ENCODE measurements around the gene SS18L1. TPM values are rescaled to one million over a fixed set of nuclear protein-coding genes. Genes with fewer than 3 reads are reported as not detected.
"Not testable (repeated sequence)": the region's sequence is repeated elsewhere in the genome, so short reads cannot be mapped to it uniquely, and the experiment has no call there.

Gene SS18L1
- total RNA-seq, 1 donor from 2014 or later: 8.7 TPM

DNA sequence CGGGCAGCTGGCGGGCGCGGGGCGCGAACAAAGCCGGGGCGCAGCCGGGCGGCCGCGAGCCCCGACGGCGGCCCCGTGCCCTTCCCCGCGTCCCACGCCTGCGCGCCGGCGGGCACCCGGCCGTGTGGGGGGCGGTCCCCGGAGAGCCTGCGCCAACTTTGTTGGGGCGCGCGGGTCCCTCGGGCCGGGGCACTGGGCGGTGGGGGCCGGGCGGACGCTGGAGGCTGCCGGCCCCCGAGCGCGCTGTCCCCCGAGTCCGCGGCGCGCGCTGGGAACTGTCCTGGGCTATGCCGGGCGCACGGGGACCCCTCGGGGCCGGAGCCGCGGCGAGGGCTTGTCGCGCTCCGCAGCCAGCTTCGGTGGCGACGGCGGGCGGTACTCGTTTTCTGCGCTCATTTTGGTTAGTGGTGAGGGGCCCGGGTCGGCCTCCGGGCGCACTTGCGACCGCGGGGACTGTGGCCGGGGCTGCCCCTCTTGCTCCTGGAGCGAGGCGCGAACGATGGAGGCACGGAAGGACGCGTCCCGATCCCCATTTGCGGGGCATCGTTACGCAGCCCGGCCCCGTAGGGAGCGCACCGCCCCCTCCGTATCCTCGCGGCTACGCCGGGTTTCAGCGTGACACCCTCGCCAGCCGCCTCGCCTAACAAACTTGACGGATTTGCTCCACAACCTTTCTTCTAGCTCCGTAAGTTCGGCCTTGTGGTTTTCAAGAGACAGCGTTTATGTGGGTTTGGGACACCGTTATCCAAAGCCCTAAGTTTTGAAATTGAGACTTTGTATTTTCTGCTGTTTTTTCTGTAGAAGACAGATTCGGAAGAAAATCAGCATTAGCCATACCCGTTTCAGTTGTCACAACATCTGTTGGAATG, 622 bp downstream of the SS18L1 start:
- H3K36me3 ChIP-seq (ENCODE audit: control insufficient read depth, insufficient read depth, low read length): peaks cover 16% of the 10 kb centered on the region
- TF ChIP-seq, protein P1, sequence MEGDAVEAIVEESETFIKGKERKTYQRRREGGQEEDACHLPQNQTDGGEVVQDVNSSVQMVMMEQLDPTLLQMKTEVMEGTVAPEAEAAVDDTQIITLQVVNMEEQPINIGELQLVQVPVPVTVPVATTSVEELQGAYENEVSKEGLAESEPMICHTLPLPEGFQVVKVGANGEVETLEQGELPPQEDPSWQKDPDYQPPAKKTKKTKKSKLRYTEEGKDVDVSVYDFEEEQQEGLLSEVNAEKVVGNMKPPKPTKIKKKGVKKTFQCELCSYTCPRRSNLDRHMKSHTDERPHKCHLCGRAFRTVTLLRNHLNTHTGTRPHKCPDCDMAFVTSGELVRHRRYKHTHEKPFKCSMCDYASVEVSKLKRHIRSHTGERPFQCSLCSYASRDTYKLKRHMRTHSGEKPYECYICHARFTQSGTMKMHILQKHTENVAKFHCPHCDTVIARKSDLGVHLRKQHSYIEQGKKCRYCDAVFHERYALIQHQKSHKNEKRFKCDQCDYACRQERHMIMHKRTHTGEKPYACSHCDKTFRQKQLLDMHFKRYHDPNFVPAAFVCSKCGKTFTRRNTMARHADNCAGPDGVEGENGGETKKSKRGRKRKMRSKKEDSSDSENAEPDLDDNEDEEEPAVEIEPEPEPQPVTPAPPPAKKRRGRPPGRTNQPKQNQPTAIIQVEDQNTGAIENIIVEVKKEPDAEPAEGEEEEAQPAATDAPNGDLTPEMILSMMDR (IDR thresholded peaks at IDR 0.05; ENCODE audit: insufficient read depth, low read length, severe bottlenecking): no peak
- FAIRE-seq (no peak), DNase-seq (ENCODE audit: low read depth) (peak; percentile 38)
- H3K27me3 ChIP-seq (ENCODE audit: control insufficient read depth, insufficient read depth, low read length): no peaks in the 10 kb centered on the region
- H3K4me3 ChIP-seq (ENCODE audit: low read depth, low read length): peak overlapping the region; percentile 65

DNA sequence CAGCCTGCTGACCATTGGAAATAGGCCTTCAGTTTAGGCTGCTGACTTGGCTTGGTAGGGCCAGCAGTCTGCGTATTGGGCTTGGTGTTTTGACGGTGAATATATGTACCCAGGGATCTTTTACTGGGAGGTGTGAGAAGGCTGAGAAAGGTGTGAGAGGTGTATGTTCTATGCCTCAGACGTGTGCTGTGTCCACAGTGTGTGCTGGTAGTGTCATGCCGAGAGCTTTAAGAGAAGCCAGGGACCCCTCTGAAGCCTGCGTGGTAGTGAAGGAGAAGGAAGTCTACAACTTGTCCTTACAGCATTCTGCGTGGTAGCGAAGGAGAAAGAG, 2.1 kb downstream of the SS18L1 start:
- H3K36me3 ChIP-seq (ENCODE audit: control insufficient read depth, insufficient read depth, low read length): peaks cover 5% of the 10 kb centered on the region
- DNase-seq (ENCODE audit: low read depth) (no peak), FAIRE-seq (no peak)
- H3K4me3 ChIP-seq (ENCODE audit: low read depth, low read length): no peak overlapping the region
- TF ChIP-seq, protein P1 (IDR thresholded peaks at IDR 0.05; ENCODE audit: insufficient read depth, low read length, severe bottlenecking): no peak
- H3K27me3 ChIP-seq (ENCODE audit: control insufficient read depth, insufficient read depth, low read length): no peaks in the 10 kb centered on the region

DNA sequence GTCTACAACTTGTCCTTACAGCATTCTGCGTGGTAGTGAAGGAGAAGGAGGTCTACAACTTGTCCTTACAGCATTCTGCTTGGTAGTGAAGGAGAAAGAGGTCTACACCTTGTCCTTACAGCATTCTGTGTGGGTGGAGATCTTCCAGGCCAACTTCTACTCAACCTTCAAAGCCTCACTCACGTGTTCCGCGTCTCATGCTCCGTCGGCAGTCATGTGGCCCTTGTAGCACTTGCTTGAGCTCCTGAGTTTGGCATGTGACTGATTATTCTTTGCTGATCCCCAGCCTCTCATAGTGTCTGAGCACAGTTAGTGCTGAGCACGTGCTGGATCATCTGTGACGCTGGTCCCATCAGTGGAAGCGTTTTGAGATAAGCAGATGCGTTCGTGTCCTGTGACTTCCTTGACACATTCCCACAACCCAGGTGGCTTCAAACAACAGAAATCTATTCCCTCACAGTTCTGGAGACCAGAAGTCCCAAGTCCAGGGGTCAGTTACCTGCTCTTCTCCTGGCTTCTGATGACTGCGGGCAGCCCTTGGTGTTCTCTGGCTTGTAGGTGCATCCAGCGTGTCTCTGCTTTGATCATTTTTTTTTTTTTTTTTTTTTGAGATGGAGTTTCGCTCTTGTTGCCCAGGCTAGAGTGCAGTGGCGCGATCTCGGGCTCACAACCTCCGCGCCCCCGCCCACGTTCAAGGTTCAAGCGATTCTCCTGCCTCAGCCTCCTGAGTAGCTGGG, 2.6 kb downstream of the SS18L1 start:
- peaks cover 2% of the 10 kb centered on the region for H3K36me3 ChIP-seq (ENCODE audit: control insufficient read depth, insufficient read depth, low read length)
- FAIRE-seq (no peak), DNase-seq (ENCODE audit: low read depth) (no peak)
- no peak overlapping the region for H3K4me3 ChIP-seq (ENCODE audit: low read depth, low read length)
- TF ChIP-seq, protein P1 (IDR thresholded peaks at IDR 0.05; ENCODE audit: insufficient read depth, low read length, severe bottlenecking): no peak
- H3K27me3 ChIP-seq (ENCODE audit: control insufficient read depth, insufficient read depth, low read length): no peaks in the 10 kb centered on the region

DNA sequence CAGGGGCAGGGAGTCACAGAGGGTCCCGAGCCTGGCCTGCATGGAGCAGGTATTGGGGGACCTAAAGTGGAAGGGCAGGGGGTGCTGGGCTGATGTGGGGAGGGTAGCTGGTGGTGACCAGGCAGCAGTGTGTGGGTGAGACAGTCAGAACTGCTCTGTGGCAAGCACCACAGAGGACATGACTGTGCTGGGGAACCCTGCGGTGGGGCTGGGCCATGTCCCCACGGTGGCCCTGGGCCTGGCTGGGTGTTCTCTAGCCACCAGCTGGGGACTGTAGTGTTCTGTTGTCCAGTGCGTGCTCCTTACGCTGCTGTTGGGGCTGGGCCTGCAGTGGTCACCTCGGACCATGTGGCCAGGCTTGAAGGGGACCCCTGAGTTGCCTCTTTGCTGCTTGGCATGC, 3.6 kb downstream of the SS18L1 start:
- TF ChIP-seq, protein P1 (IDR thresholded peaks at IDR 0.05; ENCODE audit: insufficient read depth, low read length, severe bottlenecking): no peak
- no peak overlapping the region for H3K4me3 ChIP-seq (ENCODE audit: low read depth, low read length)
- peaks cover 1% of the 10 kb centered on the region for H3K36me3 ChIP-seq (ENCODE audit: control insufficient read depth, insufficient read depth, low read length)
- FAIRE-seq (no peak), DNase-seq (ENCODE audit: low read depth) (no peak)
- H3K27me3 ChIP-seq (ENCODE audit: control insufficient read depth, insufficient read depth, low read length): no peaks in the 10 kb centered on the region

DNA sequence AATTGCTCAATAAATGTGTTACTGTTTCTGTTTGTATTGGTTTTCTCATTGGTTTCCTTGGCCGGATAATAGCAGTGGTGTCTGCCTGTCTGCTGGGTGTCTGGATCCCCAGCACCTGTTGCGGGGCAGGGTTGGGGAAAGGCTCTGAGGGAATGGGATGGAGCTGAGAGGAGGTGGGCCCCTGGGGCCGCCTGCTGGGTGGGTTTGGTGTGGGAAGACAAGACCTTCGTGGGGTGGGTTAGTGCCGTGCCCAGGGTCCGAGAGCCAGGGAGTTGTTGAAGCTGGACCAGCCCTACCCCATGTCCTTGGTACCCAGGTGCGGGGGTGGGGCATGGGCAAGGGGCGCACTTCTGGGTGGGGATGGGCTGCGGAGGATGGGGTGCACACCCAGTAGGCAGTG, 4.0 kb downstream of the SS18L1 start:
- no peak for DNase-seq (ENCODE audit: low read depth)
- Histone ChIP-seq H3K27me3 (ENCODE audit: control insufficient read depth, insufficient read depth, low read length) (no peaks in the 10 kb centered on the region), H3K36me3 (ENCODE audit: control insufficient read depth, insufficient read depth, low read length) (peaks cover 1% of the 10 kb centered on the region), H3K4me3 (ENCODE audit: low read depth, low read length) (no peak overlapping the region)
- TF ChIP-seq, protein P1 (IDR thresholded peaks at IDR 0.05; ENCODE audit: insufficient read depth, low read length, severe bottlenecking): no peak
- no peak for FAIRE-seq

DNA sequence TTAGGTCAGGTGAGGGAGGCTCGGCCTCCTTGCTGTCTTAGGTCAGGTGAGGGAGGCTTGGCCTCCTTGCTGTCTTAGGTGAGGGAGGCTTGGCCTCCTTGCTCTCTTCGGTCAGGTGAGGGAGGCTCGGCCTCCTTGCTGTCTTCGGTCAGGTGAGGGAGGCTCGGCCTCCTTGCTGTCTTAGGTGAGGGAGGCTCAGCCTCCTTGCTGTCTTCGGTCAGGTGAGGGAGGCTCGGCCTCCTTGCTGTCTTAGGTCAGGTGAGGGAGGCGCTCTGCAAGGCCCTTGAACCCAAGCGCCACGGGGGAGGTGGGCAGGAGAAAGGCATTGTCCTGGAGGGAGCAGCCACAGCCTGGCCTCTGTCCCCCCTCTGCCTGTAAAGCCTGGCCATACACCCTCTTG, 4.8 kb downstream of the SS18L1 start:
- not testable (repeated sequence) for H3K27me3 ChIP-seq (ENCODE audit: control insufficient read depth, insufficient read depth, low read length); H3K4me3 ChIP-seq (ENCODE audit: low read depth, low read length); FAIRE-seq; DNase-seq (ENCODE audit: low read depth); H3K36me3 ChIP-seq (ENCODE audit: control insufficient read depth, insufficient read depth, low read length)

Measured in bronchial epithelial cell (primary cell).